Lower lobe of right lung (tissue), 2 donors: Measurements from ENCODE around the gene ROBO1. TPM values are rescaled to one million over a fixed set of nuclear protein-coding genes. Genes with fewer than 3 reads are reported as not detected.

Source experiments
- ATAC-seq, 2 donors: fragments of 200-7000 bp; cut with Tn5 transposase; one replicate each; pipeline ENCODE4 v1.9.1; 2020 to 2022; ENCODE audit warnings: mild to moderate bottlenecking in 2 of 2, moderate library complexity in 2 of 2
- DNase-seq: peaks from one replicate; pipeline ENCODE4 v3.0.0-alpha.2; 2020
- H3K27ac ChIP-seq: fragments of 200-600 bp; one replicate; pipeline ENCODE4 v1.8.0; 2022
- H3K27me3 ChIP-seq: fragments of 200-600 bp; one replicate; pipeline ENCODE4 v1.8.0; 2022; ENCODE audit warnings: low read depth
- H3K36me3 ChIP-seq: fragments of 200-600 bp; one replicate; pipeline ENCODE4 v1.8.0; 2022; ENCODE audit warnings: mild to moderate bottlenecking
- H3K4me1 ChIP-seq: fragments of 200-600 bp; one replicate; pipeline ENCODE4 v1.8.0; 2022
- H3K4me3 ChIP-seq: fragments of 200-600 bp; one replicate; pipeline ENCODE4 v1.8.0; 2022; ENCODE audit warnings: mild to moderate bottlenecking
- H3K9me3 ChIP-seq: fragments of 200-600 bp; one replicate; pipeline ENCODE4 v1.8.0; 2022
- intact Hi-C: fragments of 100-400 bp; cut with DNase I; formaldehyde crosslinking; loops from one replicate; pipeline ENCODE4 v1.11.0; 2022
- total RNA-seq: library from RNA; stranded (reverse); fragmentation: NEBNext Ultra II Directional; extraction: Animal tissue kit (Norgen Biotek cat#: 25700); gene quantifications from one replicate; pipeline ENCODE4 v1.2.1, GENCODE V29; 2021
- TF ChIP-seq, protein P1 (sequence below): fragments of 200-600 bp; IDR thresholded peaks from one replicate; pipeline ENCODE4 v1.8.0; 2022; ENCODE audit warnings: antibody characterized with exemption, mild to moderate bottlenecking
- donor health status: DM: no; HTN: yes; CAD: no; lungs with severe emphysema.

The ROBO1 gene
- total RNA-seq, 1 donor from 2014 or later = 14.8 TPM

DNA sequence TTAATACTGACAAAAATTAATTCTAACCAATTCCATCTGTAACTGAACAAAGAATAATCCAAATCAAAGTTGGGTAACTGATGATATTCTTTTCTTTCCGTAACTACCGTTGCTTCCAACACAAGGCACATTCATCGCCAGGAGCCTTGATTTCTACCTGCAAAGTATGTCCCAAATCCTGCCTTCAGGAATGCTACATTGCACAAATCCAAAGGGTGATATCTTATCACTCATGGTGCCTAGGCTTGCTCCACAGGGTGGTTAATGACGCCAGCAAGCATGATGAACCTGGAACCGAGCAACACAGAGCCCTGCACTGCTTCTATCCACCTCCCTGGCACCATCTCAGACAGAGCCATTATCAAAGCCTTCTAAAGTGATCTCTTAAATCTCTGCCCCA, 772.7 kb downstream of the ROBO1 start:
- Histone ChIP-seq H3K9me3 (peaks cover 5% of the 10 kb centered on the region), H3K27me3 (no peaks in the 10 kb centered on the region), H3K4me1 (no peaks in the 10 kb centered on the region), H3K27ac (no peak overlapping the region), H3K36me3 (no peaks in the 10 kb centered on the region), H3K4me3 (no peak overlapping the region)
- intact Hi-C loops = no loop called here
- TF ChIP-seq, protein P1, sequence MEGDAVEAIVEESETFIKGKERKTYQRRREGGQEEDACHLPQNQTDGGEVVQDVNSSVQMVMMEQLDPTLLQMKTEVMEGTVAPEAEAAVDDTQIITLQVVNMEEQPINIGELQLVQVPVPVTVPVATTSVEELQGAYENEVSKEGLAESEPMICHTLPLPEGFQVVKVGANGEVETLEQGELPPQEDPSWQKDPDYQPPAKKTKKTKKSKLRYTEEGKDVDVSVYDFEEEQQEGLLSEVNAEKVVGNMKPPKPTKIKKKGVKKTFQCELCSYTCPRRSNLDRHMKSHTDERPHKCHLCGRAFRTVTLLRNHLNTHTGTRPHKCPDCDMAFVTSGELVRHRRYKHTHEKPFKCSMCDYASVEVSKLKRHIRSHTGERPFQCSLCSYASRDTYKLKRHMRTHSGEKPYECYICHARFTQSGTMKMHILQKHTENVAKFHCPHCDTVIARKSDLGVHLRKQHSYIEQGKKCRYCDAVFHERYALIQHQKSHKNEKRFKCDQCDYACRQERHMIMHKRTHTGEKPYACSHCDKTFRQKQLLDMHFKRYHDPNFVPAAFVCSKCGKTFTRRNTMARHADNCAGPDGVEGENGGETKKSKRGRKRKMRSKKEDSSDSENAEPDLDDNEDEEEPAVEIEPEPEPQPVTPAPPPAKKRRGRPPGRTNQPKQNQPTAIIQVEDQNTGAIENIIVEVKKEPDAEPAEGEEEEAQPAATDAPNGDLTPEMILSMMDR = no peak
- ATAC-seq (no peak), DNase-seq (no peak)

DNA sequence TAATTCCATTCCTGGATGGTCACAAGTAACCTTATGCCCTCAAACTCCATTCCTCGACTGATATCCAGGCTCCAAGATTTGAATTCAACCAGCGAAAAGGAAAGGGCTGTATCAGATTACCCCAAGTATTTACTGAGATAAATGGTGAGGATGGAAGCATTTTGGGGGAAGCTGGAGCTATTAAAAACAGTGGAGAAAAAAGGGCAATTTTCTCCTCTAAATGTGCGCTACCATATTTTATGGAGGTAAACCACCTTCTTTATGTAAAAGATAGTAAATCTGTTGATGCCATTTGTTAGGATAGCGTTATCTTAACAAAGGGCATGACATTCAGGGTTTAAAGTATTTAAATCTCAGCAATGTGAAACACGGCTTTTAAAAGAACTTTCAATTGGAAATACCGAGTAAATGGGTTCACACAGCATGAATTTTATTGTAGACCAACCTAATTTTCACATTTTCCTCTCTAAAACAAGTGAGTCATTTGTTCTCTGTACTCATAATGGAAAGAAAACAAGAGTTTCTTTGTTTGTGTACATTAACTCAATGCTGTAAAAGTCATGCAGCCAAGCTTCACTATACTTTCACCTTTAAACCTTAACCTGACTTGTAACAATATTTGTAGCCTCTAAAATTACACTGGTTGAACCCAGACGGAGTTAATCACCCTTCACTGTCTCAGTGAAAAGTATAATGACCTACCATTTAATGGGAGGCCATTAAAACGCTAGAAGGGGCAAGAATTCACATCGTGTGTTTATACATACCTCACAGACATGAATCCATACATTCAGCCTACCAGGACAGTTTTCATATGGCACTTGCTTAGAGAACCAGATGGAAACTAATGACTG, 773.4 kb downstream of the ROBO1 start:
- Histone ChIP-seq H3K27ac (no peak overlapping the region), H3K27me3 (no peaks in the 10 kb centered on the region), H3K4me3 (no peak overlapping the region), H3K4me1 (no peaks in the 10 kb centered on the region), H3K36me3 (no peaks in the 10 kb centered on the region), H3K9me3 (peaks cover 5% of the 10 kb centered on the region)
- no peak for DNase-seq
- intact Hi-C loops = no loop called here
- no peak for ATAC-seq
- TF ChIP-seq, protein P1 = no peak

DNA sequence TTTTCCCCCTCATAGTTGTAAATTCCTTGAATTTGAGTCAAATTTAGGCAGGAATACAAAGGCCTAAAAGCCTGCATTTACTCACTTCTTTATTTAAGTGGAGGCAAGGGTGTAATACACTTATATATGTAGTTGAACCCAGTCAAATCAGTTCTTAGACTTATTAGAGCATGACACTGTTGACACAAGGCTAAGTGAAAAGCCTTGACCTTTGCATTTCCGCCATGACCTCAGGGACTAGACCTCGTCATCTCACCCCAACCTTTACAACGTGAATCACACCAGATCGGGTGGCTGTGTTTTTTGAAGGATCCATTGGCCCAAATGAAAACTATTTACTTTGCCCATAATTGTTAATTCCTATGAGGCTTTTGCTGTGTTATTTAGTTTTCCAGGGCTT, 774.4 kb downstream of the ROBO1 start:
- Histone ChIP-seq H3K4me1 (no peaks in the 10 kb centered on the region), H3K27ac (no peak overlapping the region), H3K36me3 (no peaks in the 10 kb centered on the region), H3K4me3 (no peak overlapping the region), H3K9me3 (peaks cover 5% of the 10 kb centered on the region), H3K27me3 (no peaks in the 10 kb centered on the region)
- intact Hi-C loops = no loop called here
- DNase-seq (no peak), ATAC-seq (no peak)
- TF ChIP-seq, protein P1 = no peak

DNA sequence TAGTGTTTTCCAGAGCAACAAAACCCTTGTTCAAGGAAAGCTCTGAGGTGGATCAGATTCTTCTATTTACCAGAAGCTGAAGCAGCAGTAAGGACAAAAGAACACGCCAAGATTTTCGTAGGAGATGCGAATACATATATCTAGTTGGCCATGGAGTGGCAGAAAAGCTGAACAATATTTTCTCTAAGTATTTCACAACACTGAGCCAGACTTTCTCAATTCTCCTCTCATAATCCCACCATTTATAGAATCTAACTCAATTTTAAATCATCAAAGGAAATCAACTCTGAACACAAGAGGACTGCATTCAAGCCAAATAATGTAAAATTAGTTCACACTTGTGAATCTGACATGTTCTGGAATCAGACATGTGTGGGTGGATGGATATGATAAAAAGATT, 775.0 kb downstream of the ROBO1 start:
- ATAC-seq (no peak), DNase-seq (no peak)
- H3K27ac ChIP-seq = no peak overlapping the region
- H3K4me3 ChIP-seq = no peak overlapping the region
- TF ChIP-seq, protein P1 = no peak
- no peaks in the 10 kb centered on the region for H3K27me3 ChIP-seq
- no peaks in the 10 kb centered on the region for H3K4me1 ChIP-seq
- no peaks in the 10 kb centered on the region for H3K36me3 ChIP-seq
- peaks cover 5% of the 10 kb centered on the region for H3K9me3 ChIP-seq
- intact Hi-C loops = no loop called here

DNA sequence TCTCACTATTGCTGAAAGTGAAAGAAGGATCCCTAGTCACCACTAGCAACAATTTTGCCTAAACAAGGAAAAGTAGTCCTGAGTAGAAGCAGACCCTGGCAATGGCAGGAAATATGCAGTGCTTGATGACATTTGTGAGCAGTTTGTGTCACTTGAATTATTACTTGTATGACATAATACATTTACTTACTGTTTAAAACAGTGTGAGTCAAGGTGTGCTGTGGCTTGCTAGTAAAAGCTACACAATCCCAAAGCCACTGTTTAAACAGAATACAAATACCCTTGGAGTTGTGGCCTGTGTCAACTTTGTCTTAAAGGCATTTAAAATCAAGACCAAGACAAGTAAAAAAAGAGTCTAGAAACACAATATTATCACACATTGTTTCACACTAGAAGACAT, 775.4 kb downstream of the ROBO1 start:
- no peak for DNase-seq
- intact Hi-C loops = no loop called here
- no peak overlapping the region for H3K4me3 ChIP-seq

More for the DNA sequence above, 775.4 kb downstream of the ROBO1 start:
- Histone ChIP-seq H3K4me1 (no peaks in the 10 kb centered on the region), H3K36me3 (no peaks in the 10 kb centered on the region), H3K27ac (no peak overlapping the region), H3K27me3 (no peaks in the 10 kb centered on the region), H3K9me3 (peaks cover 5% of the 10 kb centered on the region)
- TF ChIP-seq, protein P1 = no peak
- ATAC-seq = no peak
